Neural progenitor cell (in vitro differentiated cells): ENCODE results near the gene GHITM.

ENCODE experiments used
- EZH2 ChIP-seq: fragments of 200-600 bp; sonication (generic); IDR thresholded peaks from 2 replicates; pipeline ENCODE4 v1.6.1; 2017; ENCODE audit warnings: antibody characterized with exemption, mild to moderate bottlenecking, moderate library complexity
- EZH2phosphoT487 ChIP-seq: fragments of 200-600 bp; sonication (generic); IDR thresholded peaks from 2 replicates; pipeline ENCODE4 v1.6.1; 2017; ENCODE audit warnings: antibody characterized with exemption
- TF ChIP-seq, protein P1 (sequence below): fragments of 200-600 bp; sonication (generic); IDR thresholded peaks from 2 replicates; pipeline ENCODE4 v1.5.1; 2017; ENCODE audit warnings: antibody characterized with exemption, mild to moderate bottlenecking

DNA sequence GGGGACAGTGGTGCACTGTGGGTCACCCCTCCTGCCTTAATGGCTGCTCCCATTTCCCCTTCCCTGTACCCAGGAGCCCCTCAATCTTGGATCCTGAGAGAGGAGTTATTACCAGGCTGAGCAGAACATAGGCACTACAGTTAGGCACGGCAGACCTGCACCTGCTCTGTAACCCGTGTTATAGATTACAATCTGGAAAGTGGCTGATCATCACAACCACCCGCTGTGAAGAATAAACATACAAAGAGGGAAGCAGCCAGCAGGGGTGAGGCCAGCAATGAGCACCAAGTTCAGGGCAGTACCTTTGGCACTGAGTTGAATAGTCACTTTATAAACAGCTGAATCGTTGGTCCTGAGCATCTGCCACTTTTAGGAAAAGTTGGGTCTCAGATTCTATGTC lies 56.8 kb downstream of the GHITM start:
- TF ChIP-seq, protein P1, sequence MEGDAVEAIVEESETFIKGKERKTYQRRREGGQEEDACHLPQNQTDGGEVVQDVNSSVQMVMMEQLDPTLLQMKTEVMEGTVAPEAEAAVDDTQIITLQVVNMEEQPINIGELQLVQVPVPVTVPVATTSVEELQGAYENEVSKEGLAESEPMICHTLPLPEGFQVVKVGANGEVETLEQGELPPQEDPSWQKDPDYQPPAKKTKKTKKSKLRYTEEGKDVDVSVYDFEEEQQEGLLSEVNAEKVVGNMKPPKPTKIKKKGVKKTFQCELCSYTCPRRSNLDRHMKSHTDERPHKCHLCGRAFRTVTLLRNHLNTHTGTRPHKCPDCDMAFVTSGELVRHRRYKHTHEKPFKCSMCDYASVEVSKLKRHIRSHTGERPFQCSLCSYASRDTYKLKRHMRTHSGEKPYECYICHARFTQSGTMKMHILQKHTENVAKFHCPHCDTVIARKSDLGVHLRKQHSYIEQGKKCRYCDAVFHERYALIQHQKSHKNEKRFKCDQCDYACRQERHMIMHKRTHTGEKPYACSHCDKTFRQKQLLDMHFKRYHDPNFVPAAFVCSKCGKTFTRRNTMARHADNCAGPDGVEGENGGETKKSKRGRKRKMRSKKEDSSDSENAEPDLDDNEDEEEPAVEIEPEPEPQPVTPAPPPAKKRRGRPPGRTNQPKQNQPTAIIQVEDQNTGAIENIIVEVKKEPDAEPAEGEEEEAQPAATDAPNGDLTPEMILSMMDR, result no peak
- no peak for TF ChIP-seq EZH2
- TF ChIP-seq EZH2phosphoT487, result no peak
